Activated CD8-positive, alpha-beta memory T cell treated with anti-CD3 and anti-CD28 coated beads, Interleukin-2, amount 10 ng/mL, durations not matched to agents 7 days and 5 days (primary cell): ENCODE results near the gene ADIPOR1. TPM values are rescaled to one million over a fixed set of nuclear protein-coding genes. Genes with fewer than 3 reads are reported as not detected.
"Not testable (repeated sequence)": the region's sequence is repeated elsewhere in the genome, so short reads cannot be mapped to it uniquely, and the experiment has no call there.

Experiments used
- ATAC-seq: fragments of 150-1000 bp; cut with Tn5 transposase; one replicate; pipeline ENCODE4 v1.10.0; 2021; ENCODE audit warnings: moderate library complexity
- CTCF ChIA-PET: fragments of 350-600 bp; sonication (Branson Sonifier 250); formaldehyde crosslinking; loops from one replicate; lab custom pipeline; 2021; ENCODE audit warnings: antibody characterized with exemption; lab: Charles Lee
- DNase-seq: peaks from one replicate; pipeline ENCODE4 v3.0.0-alpha.2; 2020
- H3K27ac Mint-ChIP-seq: one replicate; pipeline ENCODE4 v1.8.0; 2021; ENCODE audit warnings: mild to moderate bottlenecking, mixed read lengths
- H3K27me3 Mint-ChIP-seq: one replicate; pipeline ENCODE4 v1.8.0; 2021; ENCODE audit warnings: mixed read lengths
- H3K36me3 Mint-ChIP-seq: one replicate; pipeline ENCODE4 v1.8.0; 2021; ENCODE audit warnings: mild to moderate bottlenecking, mixed read lengths
- H3K4me1 Mint-ChIP-seq: one replicate; pipeline ENCODE4 v1.8.0; 2021; ENCODE audit warnings: mixed read lengths
- H3K4me3 Mint-ChIP-seq: one replicate; pipeline ENCODE4 v1.8.0; 2021; ENCODE audit warnings: mild to moderate bottlenecking, moderate library complexity, mixed read lengths
- H3K9me3 Mint-ChIP-seq: one replicate; pipeline ENCODE4 v1.8.0; 2022; ENCODE audit warnings: low read depth, mixed read lengths
- total RNA-seq, 2 experiments: library from RNA; stranded (reverse); gene quantifications; one replicate each; pipeline ENCODE4 v1.2.3, GENCODE V29; 2021

The ADIPOR1 gene
- total RNA-seq, 2 experiments from 2014 or later = 71.8 to 79.2 TPM

DNA sequence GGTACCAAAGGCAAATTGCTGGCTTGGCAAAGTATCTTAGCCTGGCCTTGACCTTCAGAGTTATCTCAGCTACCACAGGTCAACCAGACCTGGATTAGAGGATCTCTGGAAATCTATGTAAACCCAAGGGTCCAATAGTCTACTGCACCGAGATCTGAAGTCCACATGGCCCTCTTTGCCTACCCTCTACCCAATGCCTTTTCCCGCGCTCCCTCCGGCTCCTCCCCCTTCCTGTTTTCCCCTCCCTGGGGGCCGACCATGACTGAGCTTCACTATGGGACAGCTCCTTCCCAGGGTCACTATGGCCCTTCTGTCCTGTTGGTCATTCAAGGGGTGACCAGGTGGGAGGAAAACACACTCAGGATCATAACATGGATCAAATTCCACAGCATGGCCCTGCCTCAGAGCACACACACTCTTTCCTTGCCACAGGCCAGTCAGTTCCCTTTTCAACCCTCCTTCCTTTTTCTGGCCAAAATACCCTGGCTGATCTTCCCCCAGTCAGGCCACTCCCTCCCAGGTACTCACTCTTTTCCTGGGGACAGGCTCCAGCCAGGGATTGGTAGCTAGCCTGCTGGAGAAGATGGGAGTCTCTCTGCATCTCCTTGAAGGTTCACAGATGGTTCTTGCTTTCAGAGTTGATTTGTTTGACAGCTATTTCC lies 29.9 kb upstream of the ADIPOR1 start:
- Mint-ChIP-seq H3K4me3 (no peak overlapping the region), H3K27me3 (peaks cover 43% of the 10 kb centered on the region), H3K9me3 (no peaks in the 10 kb centered on the region), H3K4me1 (peaks cover 2% of the 10 kb centered on the region), H3K27ac (no peak overlapping the region), H3K36me3 (no peaks in the 10 kb centered on the region)
- ATAC-seq (no peak), DNase-seq (no peak)
- CTCF ChIA-PET = interaction anchor here (0.9 to 1.6 kb wide), 2 partner anchors 9 kb away, joined by 3 to 5 read pairs; no protein-coding TSS in a partner anchor

DNA sequence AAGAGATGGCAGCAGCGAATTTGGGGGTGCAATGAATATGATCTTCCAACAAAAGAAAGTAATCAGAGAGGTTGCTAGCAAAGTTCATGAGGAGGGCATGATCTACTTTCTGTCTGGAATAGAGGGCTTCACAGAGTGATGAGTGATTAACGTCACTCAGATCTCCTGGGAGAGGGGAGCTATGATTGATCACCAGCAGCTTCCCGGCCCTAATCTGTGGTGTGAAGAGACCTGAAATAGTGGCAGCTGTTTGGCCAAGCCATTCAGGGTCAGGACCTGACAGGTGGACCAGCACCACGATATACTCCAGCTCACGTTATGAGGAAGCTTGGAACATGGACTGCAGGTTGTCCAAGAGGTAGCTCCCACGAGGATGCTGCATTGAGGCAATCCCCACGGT lies 29.1 kb upstream of the ADIPOR1 start:
- H3K36me3 Mint-ChIP-seq = no peaks in the 10 kb centered on the region
- H3K4me3 Mint-ChIP-seq = no peak overlapping the region
- H3K4me1 Mint-ChIP-seq = peaks cover 2% of the 10 kb centered on the region
- H3K27me3 Mint-ChIP-seq = peaks cover 41% of the 10 kb centered on the region
- no peaks in the 10 kb centered on the region for H3K9me3 Mint-ChIP-seq
- CTCF ChIA-PET = interaction anchor here (1.6 kb wide), 1 partner anchor 8 kb away, joined by 5 read pairs; no protein-coding TSS in a partner anchor
- ATAC-seq (no peak), DNase-seq (no peak)
- H3K27ac Mint-ChIP-seq = no peak overlapping the region

DNA sequence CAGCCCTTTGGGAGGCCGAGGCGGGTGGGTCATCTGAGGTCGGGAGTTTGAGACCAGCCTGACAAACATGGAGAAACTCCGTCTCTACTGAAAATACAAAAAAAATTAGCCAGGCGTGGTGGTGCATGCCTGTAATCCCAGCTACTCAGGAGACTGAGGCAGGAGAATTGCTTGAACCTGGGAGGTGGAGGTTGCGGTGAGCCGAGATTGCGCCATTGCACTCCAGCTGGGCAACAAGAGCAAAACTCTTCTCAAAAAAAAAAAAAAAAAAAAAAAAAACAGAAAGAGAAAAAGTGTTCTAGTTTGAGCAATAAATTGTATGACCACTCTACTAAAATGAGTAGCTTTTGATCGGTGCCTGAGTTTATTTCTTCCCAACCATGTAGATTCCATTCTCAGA lies 28.0 kb upstream of the ADIPOR1 start:
- H3K4me1 Mint-ChIP-seq, ATAC-seq, DNase-seq, H3K9me3 Mint-ChIP-seq, H3K36me3 Mint-ChIP-seq, H3K4me3 Mint-ChIP-seq, H3K27ac Mint-ChIP-seq: not testable (repeated sequence)
- CTCF ChIA-PET = interaction anchor here (0.7 to 1.5 kb wide), 2 partner anchors 14 to 78 kb away, joined by 3 to 6 read pairs; no protein-coding TSS in a partner anchor
- peaks cover 30% of the 10 kb centered on the region for H3K27me3 Mint-ChIP-seq

DNA sequence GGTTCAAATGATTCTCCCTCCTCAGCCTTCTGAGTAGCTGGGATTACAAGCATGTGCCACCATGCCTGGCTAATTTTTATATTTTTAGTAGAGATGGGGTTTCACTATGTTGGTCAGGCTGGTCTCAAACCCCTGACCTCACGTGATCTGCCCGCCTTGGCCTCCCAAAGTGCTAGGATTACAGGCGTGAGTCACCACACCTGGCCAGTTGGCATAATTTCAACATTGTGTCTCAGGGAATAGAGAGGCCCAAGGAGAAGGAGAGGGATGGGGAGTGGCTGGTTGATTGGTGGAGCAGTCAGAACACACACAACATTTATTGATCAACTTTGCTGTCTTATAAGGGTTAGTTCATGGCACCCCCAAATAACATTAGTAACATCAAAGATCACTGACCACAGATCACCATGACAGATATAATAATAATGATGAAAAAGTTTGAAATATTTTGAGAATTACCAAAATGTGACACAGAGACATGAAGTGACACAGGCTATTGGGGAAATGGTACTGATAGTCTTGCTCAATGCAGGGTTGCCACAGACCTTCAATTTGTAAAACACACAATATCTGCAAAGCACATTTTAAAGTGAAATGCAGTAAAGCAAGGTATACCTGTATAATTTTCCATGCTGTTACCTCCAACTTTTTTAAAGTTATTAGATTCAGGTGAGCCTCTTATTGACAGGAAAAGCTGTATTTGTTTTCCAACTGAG lies 24.8 kb upstream of the ADIPOR1 start:
- DNase-seq (no peak), ATAC-seq (no peak)
- Mint-ChIP-seq H3K27ac (no peak overlapping the region), H3K36me3 (no peaks in the 10 kb centered on the region), H3K27me3 (peaks cover 35% of the 10 kb centered on the region), H3K4me1 (peaks cover 5% of the 10 kb centered on the region), H3K4me3 (no peak overlapping the region), H3K9me3 (no peaks in the 10 kb centered on the region)
- CTCF ChIA-PET = interaction anchor here (0.7 kb wide), 1 partner anchor 39 kb away, joined by 3 read pairs; no protein-coding TSS in a partner anchor

DNA sequence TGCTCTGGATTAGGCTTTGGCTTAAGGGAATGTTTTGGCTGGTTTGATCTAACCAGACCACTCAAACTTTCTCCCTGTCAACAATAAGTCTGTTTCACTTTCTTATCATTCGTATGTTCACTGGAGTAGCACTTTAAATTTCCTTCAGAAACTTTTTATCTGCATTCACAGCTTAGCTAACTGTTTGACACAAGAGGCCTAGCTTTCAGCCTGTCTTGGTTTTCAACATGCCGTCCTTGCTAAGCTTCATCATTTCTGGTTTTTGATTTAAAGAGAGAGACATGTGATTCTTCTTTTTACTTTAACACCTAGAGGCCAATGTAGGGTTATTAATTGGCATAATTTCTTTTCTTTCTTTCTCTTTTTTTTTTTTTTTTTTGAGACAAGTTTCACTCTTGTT lies 23.8 kb upstream of the ADIPOR1 start:
- DNase-seq (no peak), ATAC-seq (no peak)
- no peaks in the 10 kb centered on the region for H3K36me3 Mint-ChIP-seq
- no peaks in the 10 kb centered on the region for H3K9me3 Mint-ChIP-seq
- peaks cover 5% of the 10 kb centered on the region for H3K4me1 Mint-ChIP-seq
- peaks cover 38% of the 10 kb centered on the region for H3K27me3 Mint-ChIP-seq
- no peak overlapping the region for H3K4me3 Mint-ChIP-seq
- H3K27ac Mint-ChIP-seq = no peak overlapping the region
- CTCF ChIA-PET = interaction anchor here (1.2 to 1.5 kb wide), 3 partner anchors 9 to 107 kb away, joined by 3 read pairs; no protein-coding TSS in a partner anchor

DNA sequence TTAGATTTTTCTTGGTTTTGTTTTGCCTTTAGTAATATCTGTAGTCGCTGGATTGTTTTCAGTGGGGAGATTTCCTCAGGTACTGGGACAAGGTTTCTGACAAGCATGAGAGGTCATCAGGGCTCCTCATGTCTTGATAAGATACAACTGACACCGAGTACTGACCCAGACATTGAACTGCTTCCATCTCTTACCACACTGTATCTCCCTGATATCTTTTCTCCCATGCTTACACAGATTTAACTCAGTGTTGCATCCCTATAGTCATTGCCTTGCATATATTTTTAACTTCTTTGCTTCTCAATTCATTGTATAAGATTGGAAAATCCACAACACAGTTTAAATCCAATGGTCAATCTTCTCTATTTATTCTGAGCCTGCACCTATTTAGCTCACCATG lies 21.3 kb upstream of the ADIPOR1 start:
- ATAC-seq (no peak), DNase-seq (no peak)
- Mint-ChIP-seq H3K9me3 (no peaks in the 10 kb centered on the region), H3K36me3 (no peaks in the 10 kb centered on the region), H3K27ac (no peak overlapping the region), H3K4me1 (peaks cover 3% of the 10 kb centered on the region), H3K27me3 (peaks cover 45% of the 10 kb centered on the region), H3K4me3 (no peak overlapping the region)
- CTCF ChIA-PET = interaction anchor here (0.8 to 1.2 kb wide), 3 partner anchors 9 to 21 kb away, joined by 4 to 5 read pairs (median 4); no protein-coding TSS in a partner anchor

DNA sequence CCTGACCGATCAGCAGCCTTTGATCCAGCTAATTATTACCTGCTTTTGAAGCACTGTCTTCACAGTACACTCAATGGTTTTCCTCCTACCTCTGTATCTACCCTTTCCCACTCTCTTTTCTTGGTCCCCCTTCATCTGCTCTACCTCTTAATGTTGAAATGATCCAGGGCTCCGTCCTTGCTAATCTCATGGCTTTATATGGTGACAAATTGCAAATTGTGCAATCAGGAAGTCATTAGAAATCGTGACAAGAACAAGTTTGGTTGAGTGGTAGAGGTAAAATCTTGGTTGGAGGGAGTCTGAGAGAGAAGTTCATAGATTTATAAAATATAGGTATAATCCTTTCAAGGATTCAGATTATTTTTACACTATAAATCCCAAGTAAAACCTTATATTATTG lies 18.5 kb upstream of the ADIPOR1 start:
- Mint-ChIP-seq H3K27me3 (peaks cover 50% of the 10 kb centered on the region), H3K4me3 (no peak overlapping the region), H3K36me3 (no peaks in the 10 kb centered on the region), H3K27ac (no peak overlapping the region), H3K9me3 (no peaks in the 10 kb centered on the region), H3K4me1 (no peaks in the 10 kb centered on the region)
- DNase-seq (no peak), ATAC-seq (no peak)
- CTCF ChIA-PET = no interaction called here

DNA sequence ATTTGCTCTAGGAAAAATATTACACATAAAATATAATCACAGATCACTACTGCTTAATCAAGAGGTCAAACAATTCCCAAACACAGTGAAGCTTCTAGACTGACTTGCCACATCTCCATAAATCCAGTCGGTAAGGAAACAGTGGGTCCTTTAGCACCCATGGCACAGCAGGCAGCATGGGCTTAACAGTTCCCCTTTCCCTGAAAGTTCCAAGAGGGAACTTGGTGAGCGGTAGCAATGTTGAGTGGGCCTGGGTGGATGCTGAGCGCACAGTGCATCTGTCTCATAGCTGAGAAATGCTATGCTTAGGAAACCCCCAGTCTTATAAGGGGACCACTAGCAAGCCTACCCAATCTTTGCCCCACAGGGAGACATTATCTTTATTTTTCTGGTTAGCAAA lies 16.7 kb upstream of the ADIPOR1 start:
- no peak for DNase-seq
- no peak for ATAC-seq
- Mint-ChIP-seq H3K4me3 (no peak overlapping the region), H3K9me3 (no peaks in the 10 kb centered on the region), H3K4me1 (no peaks in the 10 kb centered on the region), H3K27ac (no peak overlapping the region), H3K36me3 (no peaks in the 10 kb centered on the region), H3K27me3 (peaks cover 45% of the 10 kb centered on the region)
- CTCF ChIA-PET = no interaction called here

DNA sequence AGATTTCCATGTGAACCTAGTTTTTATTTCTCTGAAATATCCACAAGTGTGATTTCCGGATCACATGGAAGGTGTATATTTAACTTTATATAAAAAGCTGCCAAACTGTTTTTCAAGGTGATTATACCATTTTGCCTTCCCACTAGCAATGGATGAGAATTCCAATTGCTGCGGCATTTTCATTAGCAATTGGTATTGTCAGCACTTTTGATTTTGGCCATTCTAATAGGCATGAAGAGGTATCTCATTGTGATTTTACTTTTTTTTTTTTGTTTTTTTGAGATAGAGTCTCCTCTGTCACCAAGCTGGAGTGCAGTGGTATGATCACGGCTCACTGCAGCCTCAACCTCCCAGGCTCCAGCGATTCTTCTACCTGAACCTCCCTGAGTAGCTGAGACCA lies 13.9 kb upstream of the ADIPOR1 start:
- DNase-seq (no peak), ATAC-seq (no peak)
- H3K9me3 Mint-ChIP-seq = no peaks in the 10 kb centered on the region
- no peak overlapping the region for H3K4me3 Mint-ChIP-seq
- no peak overlapping the region for H3K27ac Mint-ChIP-seq
- H3K4me1 Mint-ChIP-seq = peaks cover 17% of the 10 kb centered on the region
- H3K27me3 Mint-ChIP-seq = peaks cover 21% of the 10 kb centered on the region
- no peaks in the 10 kb centered on the region for H3K36me3 Mint-ChIP-seq
- CTCF ChIA-PET = interaction anchor here (0.9 to 1.5 kb wide), 4 partner anchors 12 to 45 kb away, joined by 3 read pairs; partner anchors contain the start of gene KLHL12

DNA sequence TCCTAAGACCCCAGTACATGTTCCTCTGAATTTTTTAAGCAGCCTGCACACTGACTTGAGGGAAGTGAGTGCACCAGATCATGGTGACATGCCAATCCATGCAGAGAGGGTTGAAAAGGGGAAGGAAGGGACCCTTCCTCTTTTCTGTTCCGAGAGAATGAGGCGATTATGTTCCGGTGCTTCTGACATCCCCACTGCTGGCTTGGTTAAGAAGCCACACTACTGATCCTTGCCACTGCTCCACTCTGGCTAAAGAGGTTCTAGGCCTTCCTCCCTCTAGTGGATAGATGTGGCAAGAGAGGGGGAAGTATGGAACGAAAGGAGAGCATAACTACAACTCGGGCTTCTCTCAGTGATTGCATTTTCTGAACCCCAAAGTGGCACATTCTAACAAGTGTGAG lies 10.8 kb upstream of the ADIPOR1 start:
- DNase-seq = peak; percentile 52
- Mint-ChIP-seq H3K4me3 (no peak overlapping the region), H3K27me3 (peaks cover 5% of the 10 kb centered on the region), H3K9me3 (no peaks in the 10 kb centered on the region), H3K4me1 (peaks cover 25% of the 10 kb centered on the region), H3K27ac (no peak overlapping the region), H3K36me3 (no peaks in the 10 kb centered on the region)
- CTCF ChIA-PET = interaction anchor here (1.2 to 1.6 kb wide), 5 partner anchors 14 to 57 kb away, joined by 4 to 9 read pairs (median 4); partner anchors contain the start of gene KLHL12
- peak; percentile 32 for ATAC-seq

DNA sequence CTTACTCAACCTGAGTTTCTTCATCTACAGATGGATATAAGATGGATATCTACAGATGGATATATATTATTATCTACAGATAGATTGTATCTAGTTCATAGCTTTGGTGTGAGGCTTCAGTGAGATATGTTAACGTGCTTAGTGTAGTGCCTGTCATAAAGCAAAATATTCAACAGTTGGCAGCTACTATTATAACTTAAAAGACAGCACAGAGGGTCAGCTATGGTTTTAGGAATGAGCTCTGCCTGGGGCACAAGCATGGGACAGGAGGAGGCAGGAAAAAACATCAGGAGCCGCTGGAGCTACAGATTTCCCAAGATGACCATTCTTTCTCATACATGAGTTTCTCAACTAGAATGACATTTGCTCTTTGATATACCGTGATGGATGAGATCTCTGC lies 10.2 kb upstream of the ADIPOR1 start:
- Mint-ChIP-seq H3K27me3 (no peaks in the 10 kb centered on the region), H3K27ac (no peak overlapping the region), H3K4me3 (peak overlapping the region; percentile 85), H3K36me3 (no peaks in the 10 kb centered on the region), H3K4me1 (peaks cover 25% of the 10 kb centered on the region), H3K9me3 (no peaks in the 10 kb centered on the region)
- DNase-seq (no peak), ATAC-seq (no peak)
- CTCF ChIA-PET = interaction anchor here (0.7 to 3.2 kb wide), 15 partner anchors 9 to 313 kb away, joined by 3 to 14 read pairs (median 4); partner anchors contain the start of gene KLHL12

DNA sequence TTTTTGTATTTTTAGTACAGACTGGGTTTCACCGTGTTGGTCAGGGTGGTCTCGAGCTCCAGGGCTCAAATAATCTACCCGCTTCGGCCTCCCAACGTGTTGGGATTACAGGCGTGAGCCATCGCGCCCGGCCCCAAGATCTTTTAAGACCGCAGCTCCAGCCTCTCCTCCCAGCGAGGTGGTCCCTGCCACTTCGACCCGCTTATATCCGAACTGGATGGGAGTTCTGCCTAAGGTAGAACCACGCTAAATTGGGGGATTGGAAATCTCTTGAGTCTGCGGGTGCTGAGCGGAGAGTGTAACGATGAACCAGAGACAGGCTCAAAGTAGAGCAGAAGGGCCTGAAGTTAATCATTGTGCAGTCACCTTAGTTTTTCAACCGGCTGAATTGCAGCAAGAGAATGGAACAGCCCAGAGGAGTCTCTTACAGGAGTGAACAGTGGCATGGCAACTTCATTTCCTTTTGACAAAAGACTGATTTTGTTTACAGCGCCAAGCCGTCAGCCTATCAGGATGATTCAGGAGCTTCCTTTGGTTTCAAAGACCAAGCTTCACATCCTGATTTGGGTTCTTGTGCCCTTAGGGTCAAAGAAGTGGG lies 9.7 kb upstream of the ADIPOR1 start:
- Mint-ChIP-seq H3K4me1 (peaks cover 25% of the 10 kb centered on the region), H3K27ac (peak overlapping the region; percentile 86), H3K9me3 (no peaks in the 10 kb centered on the region), H3K27me3 (no peaks in the 10 kb centered on the region), H3K36me3 (peaks cover 2% of the 10 kb centered on the region), H3K4me3 (peak overlapping the region; percentile 85)
- CTCF ChIA-PET = interaction anchor here (0.7 to 3.2 kb wide), 15 partner anchors 8 to 313 kb away, joined by 3 to 14 read pairs (median 4); partner anchors contain the start of gene KLHL12
- ATAC-seq = peak; percentile 10
- peak; percentile 49 for DNase-seq
